ENCODE measurements around the gene SYK.

Gene SYK

DNA sequence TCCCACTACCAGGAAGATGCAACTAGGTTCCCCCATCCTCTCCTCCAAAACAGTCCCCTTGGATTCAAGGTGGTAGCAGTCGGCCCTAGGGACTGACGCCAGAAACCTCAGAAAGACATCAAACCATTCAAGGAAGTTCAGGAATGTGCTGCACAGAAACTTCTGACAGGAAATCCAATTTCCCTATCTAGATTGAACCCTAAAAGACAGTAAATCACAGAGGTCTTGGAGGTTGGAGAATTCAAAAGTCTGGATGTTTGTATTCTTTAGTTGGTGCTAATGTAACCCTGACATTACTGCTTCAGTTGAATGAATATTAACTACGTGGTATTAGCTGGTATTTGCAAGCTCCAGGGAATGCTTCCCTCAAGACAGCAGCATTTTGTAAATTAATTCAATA lies 125.3 kb downstream of the SYK start:
- peaks cover 7% of the 10 kb centered on the region for H3K27me3 ChIP-seq (ENCODE audit: control insufficient read depth, insufficient read depth, low read length)
- H3K9ac ChIP-seq (ENCODE audit: low read length) = no peak overlapping the region
- H3K9me3 ChIP-seq (ENCODE audit: control insufficient read depth, low read length) = no peaks in the 10 kb centered on the region
- no peaks in the 10 kb centered on the region for H3K4me1 ChIP-seq (ENCODE audit: control insufficient read depth, insufficient read depth, low read length)
- no peak overlapping the region for H3K4me3 ChIP-seq (ENCODE audit: low read length)
- no peaks in the 10 kb centered on the region for H3K36me3 ChIP-seq (ENCODE audit: control insufficient read depth, insufficient read depth, low read length)

DNA sequence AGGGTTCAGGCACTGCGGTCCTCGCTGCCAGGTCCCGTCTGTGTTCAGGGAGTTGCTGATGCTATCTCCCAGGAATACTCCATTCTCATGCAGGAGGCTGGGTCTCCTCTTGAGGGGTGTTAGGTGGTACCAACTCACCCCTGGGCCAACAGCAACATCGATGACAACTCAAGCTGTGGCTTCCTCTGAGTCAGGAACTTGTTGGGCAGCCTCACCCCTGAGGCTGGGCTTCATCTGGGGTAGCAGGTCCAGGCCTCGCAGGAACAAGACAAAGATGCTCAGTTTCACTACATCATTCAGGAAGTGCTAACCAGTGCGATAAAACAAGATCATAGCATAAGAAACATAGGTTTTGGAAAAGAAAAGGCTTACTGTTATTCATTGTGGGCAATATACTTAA lies 125.9 kb downstream of the SYK start:
- no peaks in the 10 kb centered on the region for H3K4me1 ChIP-seq (ENCODE audit: control insufficient read depth, insufficient read depth, low read length)
- no peaks in the 10 kb centered on the region for H3K36me3 ChIP-seq (ENCODE audit: control insufficient read depth, insufficient read depth, low read length)

DNA sequence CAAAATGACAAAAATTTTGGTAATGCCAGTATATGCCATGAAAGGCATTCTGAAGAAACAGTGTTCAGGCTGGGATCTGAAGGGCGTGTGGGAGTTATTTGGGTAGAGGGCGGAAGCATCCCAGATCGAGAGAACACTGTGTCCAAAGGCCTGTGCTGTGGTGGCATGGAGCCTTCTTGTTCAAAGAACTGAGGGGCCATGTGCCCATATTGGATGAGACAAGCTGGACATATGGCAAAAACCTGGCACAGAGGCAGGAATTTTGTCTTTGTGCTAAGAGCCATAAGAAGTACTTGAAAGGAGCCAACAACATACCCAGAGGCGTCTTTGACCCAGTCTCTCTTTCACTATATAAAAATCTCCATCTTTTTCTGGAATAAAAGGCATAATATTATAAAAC lies 128.0 kb downstream of the SYK start:
- H3K9ac ChIP-seq (ENCODE audit: low read length) = no peak overlapping the region
- no peaks in the 10 kb centered on the region for H3K4me1 ChIP-seq (ENCODE audit: control insufficient read depth, insufficient read depth, low read length)
- H3K36me3 ChIP-seq (ENCODE audit: control insufficient read depth, insufficient read depth, low read length) = no peaks in the 10 kb centered on the region
- no peak overlapping the region for H3K4me3 ChIP-seq (ENCODE audit: low read length)
- H3K9me3 ChIP-seq (ENCODE audit: control insufficient read depth, low read length) = no peaks in the 10 kb centered on the region
- H3K27me3 ChIP-seq (ENCODE audit: control insufficient read depth, insufficient read depth, low read length) = peaks cover 7% of the 10 kb centered on the region

More for the DNA sequence above, 125.9 kb downstream of the SYK start:
- no peak overlapping the region for H3K9ac ChIP-seq (ENCODE audit: low read length)
- H3K9me3 ChIP-seq (ENCODE audit: control insufficient read depth, low read length) = no peaks in the 10 kb centered on the region
- peaks cover 7% of the 10 kb centered on the region for H3K27me3 ChIP-seq (ENCODE audit: control insufficient read depth, insufficient read depth, low read length)
- H3K4me3 ChIP-seq (ENCODE audit: low read length) = no peak overlapping the region

DNA sequence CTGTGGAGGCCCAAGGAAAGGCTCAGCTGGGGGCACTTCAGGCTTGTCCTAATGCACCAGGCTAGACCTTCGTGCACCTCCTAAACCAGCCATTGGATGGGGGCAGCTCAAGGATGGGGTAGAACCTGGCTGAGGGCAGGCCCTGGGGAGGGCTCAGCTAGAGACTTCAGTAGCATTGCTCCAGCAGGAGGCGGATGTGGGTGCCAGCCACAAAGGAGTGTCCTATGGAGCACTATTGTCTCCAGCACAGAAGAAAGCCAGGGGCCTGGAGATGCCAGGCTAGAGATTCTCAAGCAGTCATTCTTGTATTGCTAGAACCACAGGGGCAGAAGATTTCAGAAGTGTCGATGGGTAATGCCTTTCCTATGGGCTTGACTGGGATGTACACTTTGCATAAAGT lies 131.8 kb downstream of the SYK start:
- no peaks in the 10 kb centered on the region for H3K4me1 ChIP-seq (ENCODE audit: control insufficient read depth, insufficient read depth, low read length)
- H3K36me3 ChIP-seq (ENCODE audit: control insufficient read depth, insufficient read depth, low read length) = no peaks in the 10 kb centered on the region
- no peak overlapping the region for H3K4me3 ChIP-seq (ENCODE audit: low read length)
- no peak overlapping the region for H3K9ac ChIP-seq (ENCODE audit: low read length)
- no peaks in the 10 kb centered on the region for H3K9me3 ChIP-seq (ENCODE audit: control insufficient read depth, low read length)
- no peaks in the 10 kb centered on the region for H3K27me3 ChIP-seq (ENCODE audit: control insufficient read depth, insufficient read depth, low read length)

DNA sequence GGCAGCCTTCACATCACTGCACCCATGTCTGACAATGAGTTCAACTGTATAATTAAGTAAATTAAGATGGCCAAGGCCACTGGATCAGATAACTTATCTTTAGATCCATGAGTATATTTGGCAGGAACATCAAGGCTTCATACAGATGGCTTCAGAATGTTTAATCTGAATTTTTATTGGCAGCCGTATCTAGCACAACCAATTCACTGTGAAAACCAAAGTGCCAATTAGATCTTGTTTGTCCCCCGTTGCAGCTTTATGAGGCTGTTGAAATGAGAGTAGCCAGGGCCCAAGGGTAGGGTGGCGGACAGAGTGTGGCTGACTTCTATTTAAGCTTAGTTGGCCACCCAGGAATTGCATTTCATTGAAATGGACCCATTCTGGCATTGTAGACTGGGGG lies 137.7 kb downstream of the SYK start:
- no peaks in the 10 kb centered on the region for H3K36me3 ChIP-seq (ENCODE audit: control insufficient read depth, insufficient read depth, low read length)
- H3K4me3 ChIP-seq (ENCODE audit: low read length) = no peak overlapping the region
- no peaks in the 10 kb centered on the region for H3K4me1 ChIP-seq (ENCODE audit: control insufficient read depth, insufficient read depth, low read length)
- H3K9me3 ChIP-seq (ENCODE audit: control insufficient read depth, low read length) = no peaks in the 10 kb centered on the region
- H3K9ac ChIP-seq (ENCODE audit: low read length) = no peak overlapping the region
- H3K27me3 ChIP-seq (ENCODE audit: control insufficient read depth, insufficient read depth, low read length) = no peaks in the 10 kb centered on the region

DNA sequence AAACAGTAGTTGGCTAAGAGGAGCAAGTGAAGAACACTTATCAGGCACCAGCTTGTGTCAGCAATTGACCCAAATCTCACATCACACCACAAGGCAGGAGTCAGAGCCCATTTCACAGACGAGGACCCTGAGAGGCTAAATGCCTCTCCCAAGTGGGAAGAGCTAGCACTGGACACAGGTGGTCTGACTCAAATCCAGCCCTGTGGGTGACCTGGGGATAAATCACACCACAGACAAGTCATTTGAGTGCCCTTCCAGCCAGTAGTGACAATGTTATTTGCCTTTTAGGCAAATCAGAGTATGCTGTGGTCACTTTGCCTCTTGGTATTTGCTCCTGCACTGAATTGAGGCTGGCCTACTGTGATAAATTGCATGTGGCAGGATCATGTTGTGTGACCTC lies 138.7 kb downstream of the SYK start:
- H3K27me3 ChIP-seq (ENCODE audit: control insufficient read depth, insufficient read depth, low read length) = no peaks in the 10 kb centered on the region
- no peaks in the 10 kb centered on the region for H3K36me3 ChIP-seq (ENCODE audit: control insufficient read depth, insufficient read depth, low read length)
- no peak overlapping the region for H3K9ac ChIP-seq (ENCODE audit: low read length)
- H3K4me1 ChIP-seq (ENCODE audit: control insufficient read depth, insufficient read depth, low read length) = no peaks in the 10 kb centered on the region
- no peaks in the 10 kb centered on the region for H3K9me3 ChIP-seq (ENCODE audit: control insufficient read depth, low read length)
- no peak overlapping the region for H3K4me3 ChIP-seq (ENCODE audit: low read length)

DNA sequence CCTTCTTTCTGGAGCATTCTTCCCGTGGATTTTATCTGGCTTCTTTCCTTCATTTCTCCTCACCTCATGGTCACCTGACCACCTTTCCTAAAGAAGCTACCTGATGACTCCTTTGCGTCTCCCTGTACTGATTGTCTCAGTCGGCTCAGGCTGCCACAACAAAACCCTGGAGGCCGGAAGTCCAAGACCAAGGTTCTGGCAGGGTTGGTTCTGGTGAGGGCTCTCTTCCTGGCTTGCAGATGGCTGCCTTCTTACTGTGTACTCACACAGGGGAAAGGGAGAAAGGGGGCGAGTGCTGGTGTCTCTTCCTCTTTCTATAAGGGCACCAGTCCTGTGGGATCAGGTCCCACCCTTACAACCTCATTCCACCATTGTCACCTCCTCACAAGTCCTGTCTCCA lies 140.0 kb downstream of the SYK start:
- H3K9ac ChIP-seq (ENCODE audit: low read length) = no peak overlapping the region
- H3K27me3 ChIP-seq (ENCODE audit: control insufficient read depth, insufficient read depth, low read length) = no peaks in the 10 kb centered on the region
- no peaks in the 10 kb centered on the region for H3K4me1 ChIP-seq (ENCODE audit: control insufficient read depth, insufficient read depth, low read length)

DNA sequence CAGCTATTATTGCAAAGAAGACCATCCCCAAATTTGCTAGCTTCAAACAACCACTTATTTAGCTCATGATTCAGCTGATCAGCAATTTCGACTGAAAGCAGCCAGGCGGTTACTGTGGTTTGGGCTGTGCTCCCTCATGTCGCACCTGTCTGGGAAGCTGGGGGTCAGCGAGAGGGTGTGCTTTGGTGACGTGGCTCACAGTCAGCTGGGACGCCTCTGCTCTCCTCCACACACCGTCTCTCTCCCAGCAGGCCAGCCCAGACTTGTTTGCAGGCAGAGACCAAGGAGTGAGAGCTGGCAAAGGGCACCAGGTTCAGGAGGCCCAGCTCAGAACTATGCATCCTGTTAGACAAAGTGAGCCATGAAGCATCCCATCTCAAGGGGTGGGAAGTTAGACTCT lies 140.9 kb downstream of the SYK start:
- no peaks in the 10 kb centered on the region for H3K4me1 ChIP-seq (ENCODE audit: control insufficient read depth, insufficient read depth, low read length)

More for the DNA sequence above, 140.0 kb downstream of the SYK start:
- H3K36me3 ChIP-seq (ENCODE audit: control insufficient read depth, insufficient read depth, low read length) = no peaks in the 10 kb centered on the region
- H3K9me3 ChIP-seq (ENCODE audit: control insufficient read depth, low read length) = no peaks in the 10 kb centered on the region
- no peak overlapping the region for H3K4me3 ChIP-seq (ENCODE audit: low read length)

DNA sequence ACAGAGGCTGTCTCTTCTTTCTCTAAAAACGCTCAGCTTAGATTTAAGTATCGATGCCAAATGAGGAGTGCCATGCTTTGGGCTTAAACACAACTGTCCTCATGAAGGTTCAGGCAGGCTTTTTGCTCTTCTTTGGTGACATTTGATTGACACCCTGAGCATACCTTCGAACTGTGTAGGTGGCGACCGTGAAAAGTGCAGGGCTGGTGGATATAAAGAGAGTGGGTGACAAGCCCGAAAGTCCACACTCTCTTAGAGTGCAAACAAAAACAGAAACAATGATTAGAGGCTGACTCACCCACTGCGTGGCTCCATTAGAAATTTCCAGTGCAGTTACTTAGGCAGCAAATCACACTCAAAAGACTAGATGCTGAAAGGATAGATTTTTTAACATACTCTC lies 141.7 kb downstream of the SYK start:
- Histone ChIP-seq H3K27me3 (ENCODE audit: control insufficient read depth, insufficient read depth, low read length) (no peaks in the 10 kb centered on the region), H3K4me1 (ENCODE audit: control insufficient read depth, insufficient read depth, low read length) (peaks cover 3% of the 10 kb centered on the region), H3K9me3 (ENCODE audit: control insufficient read depth, low read length) (no peaks in the 10 kb centered on the region), H3K36me3 (ENCODE audit: control insufficient read depth, insufficient read depth, low read length) (no peaks in the 10 kb centered on the region), H3K9ac (ENCODE audit: low read length) (no peak overlapping the region), H3K4me3 (ENCODE audit: low read length) (no peak overlapping the region)

More for the DNA sequence above, 140.9 kb downstream of the SYK start:
- Histone ChIP-seq H3K9ac (ENCODE audit: low read length) (no peak overlapping the region), H3K36me3 (ENCODE audit: control insufficient read depth, insufficient read depth, low read length) (no peaks in the 10 kb centered on the region), H3K9me3 (ENCODE audit: control insufficient read depth, low read length) (no peaks in the 10 kb centered on the region), H3K27me3 (ENCODE audit: control insufficient read depth, insufficient read depth, low read length) (no peaks in the 10 kb centered on the region), H3K4me3 (ENCODE audit: low read length) (no peak overlapping the region)

DNA sequence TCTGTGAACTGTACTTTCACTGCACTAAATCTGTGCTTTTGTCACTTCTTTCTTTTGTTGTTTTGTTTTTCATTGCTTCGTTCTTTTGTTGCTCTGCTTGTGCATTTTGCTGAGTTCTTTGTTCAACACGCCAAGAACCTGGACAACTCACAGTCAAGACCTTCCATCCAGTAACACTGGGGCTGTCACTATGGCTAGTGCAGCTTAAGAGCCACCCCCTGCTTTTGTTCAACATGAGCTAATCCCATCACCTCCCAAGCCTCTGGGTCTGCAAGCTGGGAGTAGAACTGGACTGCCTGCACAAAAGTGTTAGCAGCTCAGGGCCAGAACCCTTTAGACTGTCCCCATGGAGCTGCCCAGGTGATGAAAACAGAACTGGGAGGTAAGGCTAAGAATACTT lies 143.7 kb downstream of the SYK start:
- Histone ChIP-seq H3K27me3 (ENCODE audit: control insufficient read depth, insufficient read depth, low read length) (no peaks in the 10 kb centered on the region), H3K4me3 (ENCODE audit: low read length) (no peak overlapping the region), H3K36me3 (ENCODE audit: control insufficient read depth, insufficient read depth, low read length) (no peaks in the 10 kb centered on the region), H3K9me3 (ENCODE audit: control insufficient read depth, low read length) (no peaks in the 10 kb centered on the region), H3K4me1 (ENCODE audit: control insufficient read depth, insufficient read depth, low read length) (peaks cover 10% of the 10 kb centered on the region), H3K9ac (ENCODE audit: low read length) (no peak overlapping the region)

DNA sequence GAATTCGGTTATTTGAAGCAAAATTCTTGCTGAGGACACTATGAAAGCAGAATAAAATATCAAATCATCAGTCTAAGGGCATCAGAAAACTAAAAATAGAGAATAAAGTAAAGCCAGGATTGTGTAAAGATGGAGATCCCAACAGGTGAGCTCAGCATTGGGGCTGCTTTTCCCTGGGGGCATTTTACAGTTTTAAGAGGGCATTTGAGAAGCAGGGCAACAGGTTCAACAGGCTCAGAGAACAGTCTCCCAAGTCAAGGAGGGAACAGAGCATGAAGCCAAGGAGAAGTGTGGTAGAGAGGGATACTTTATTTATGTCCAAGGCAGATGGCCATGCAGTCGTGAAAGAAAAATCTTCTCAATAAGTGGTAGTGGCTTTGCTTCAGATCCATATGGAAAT lies 145.4 kb downstream of the SYK start:
- no peak overlapping the region for H3K9ac ChIP-seq (ENCODE audit: low read length)
- H3K27me3 ChIP-seq (ENCODE audit: control insufficient read depth, insufficient read depth, low read length) = no peaks in the 10 kb centered on the region
- H3K4me1 ChIP-seq (ENCODE audit: control insufficient read depth, insufficient read depth, low read length) = peaks cover 10% of the 10 kb centered on the region
- no peaks in the 10 kb centered on the region for H3K9me3 ChIP-seq (ENCODE audit: control insufficient read depth, low read length)
- no peaks in the 10 kb centered on the region for H3K36me3 ChIP-seq (ENCODE audit: control insufficient read depth, insufficient read depth, low read length)
- no peak overlapping the region for H3K4me3 ChIP-seq (ENCODE audit: low read length)

All from mucosa of stomach (tissue), 1 donor.